ENCODE data around the gene ADAMTS4.

GRCh38 chr1:161165742-161166668, 32.8 kb downstream of the ADAMTS4 start, which contains the start of gene PPOX:
- TF ChIP-seq CTCF (IDR thresholded peaks at IDR 0.05; ENCODE audit: insufficient read depth, low read depth, low read length): peak; percentile 35
- TF ChIP-seq EZH2 (IDR thresholded peaks at IDR 0.05; ENCODE audit: insufficient read depth, low read length): no peak
